Measurements from ENCODE around the gene NF1.

Gene NF1

DNA sequence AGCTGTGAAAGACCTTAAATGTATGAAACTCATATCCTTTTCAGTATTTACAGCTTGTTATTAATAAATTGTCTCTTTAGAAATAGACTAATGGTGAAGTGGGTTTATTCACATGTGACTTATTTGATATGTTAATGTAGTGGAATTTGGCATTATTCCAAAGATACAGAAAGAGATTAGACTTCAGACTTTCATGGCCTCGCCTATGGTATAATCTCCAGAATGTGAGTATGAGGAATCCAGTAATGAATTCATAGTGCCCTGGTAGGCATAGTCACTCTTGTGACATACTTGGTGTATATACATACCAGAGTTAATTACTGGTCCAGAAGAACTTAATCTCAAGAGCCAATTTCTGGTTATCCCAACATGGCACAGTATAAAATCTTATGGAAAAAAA, 129.6 kb downstream of the NF1 start:
- TF ChIP-seq, protein P1, sequence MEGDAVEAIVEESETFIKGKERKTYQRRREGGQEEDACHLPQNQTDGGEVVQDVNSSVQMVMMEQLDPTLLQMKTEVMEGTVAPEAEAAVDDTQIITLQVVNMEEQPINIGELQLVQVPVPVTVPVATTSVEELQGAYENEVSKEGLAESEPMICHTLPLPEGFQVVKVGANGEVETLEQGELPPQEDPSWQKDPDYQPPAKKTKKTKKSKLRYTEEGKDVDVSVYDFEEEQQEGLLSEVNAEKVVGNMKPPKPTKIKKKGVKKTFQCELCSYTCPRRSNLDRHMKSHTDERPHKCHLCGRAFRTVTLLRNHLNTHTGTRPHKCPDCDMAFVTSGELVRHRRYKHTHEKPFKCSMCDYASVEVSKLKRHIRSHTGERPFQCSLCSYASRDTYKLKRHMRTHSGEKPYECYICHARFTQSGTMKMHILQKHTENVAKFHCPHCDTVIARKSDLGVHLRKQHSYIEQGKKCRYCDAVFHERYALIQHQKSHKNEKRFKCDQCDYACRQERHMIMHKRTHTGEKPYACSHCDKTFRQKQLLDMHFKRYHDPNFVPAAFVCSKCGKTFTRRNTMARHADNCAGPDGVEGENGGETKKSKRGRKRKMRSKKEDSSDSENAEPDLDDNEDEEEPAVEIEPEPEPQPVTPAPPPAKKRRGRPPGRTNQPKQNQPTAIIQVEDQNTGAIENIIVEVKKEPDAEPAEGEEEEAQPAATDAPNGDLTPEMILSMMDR (conservative IDR thresholded peaks at IDR 0.05; ENCODE audit: low read depth, low read length): no peak
- no peak for DNase-seq (ENCODE audit: low read depth)
- H3K4me3 ChIP-seq (ENCODE audit: low read depth, low read length): no peak overlapping the region

DNA sequence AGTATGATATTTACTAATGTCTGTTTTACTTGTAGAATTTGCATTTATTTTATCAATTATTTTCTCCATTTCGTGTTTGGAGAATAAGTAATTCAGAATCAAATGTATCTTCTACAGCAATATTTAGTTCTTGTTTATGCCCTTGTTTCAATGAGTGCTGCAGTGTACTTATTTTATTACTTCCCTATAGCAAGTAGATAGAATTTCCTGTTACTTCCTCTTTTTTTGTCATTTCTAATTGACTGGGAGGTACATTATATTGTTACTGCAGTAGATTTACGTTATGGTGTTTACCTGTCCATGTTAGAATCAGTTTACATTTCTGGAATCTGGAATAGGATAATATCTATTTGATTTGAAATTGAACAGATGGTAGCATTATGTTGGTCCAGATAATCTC, 131.1 kb downstream of the NF1 start:
- H3K4me3 ChIP-seq (ENCODE audit: low read depth, low read length): no peak overlapping the region
- DNase-seq (ENCODE audit: low read depth): no peak
- TF ChIP-seq, protein P1 (conservative IDR thresholded peaks at IDR 0.05; ENCODE audit: low read depth, low read length): no peak

DNA sequence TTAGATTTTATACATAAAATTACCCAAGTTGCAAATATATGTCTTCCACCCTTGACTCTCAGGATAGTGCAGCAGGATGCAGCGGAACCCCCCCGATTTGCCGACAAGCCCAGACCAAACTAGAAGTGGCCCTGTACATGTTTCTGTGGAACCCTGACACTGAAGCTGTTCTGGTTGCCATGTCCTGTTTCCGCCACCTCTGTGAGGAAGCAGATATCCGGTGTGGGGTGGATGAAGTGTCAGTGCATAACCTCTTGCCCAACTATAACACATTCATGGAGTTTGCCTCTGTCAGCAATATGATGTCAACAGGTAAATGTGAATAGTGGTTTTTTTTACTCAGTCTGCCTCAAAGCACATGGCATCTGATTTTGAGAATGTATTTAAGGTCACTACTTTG, 131.6 kb downstream of the NF1 start:
- H3K4me3 ChIP-seq (ENCODE audit: low read depth, low read length): no peak overlapping the region
- no peak for DNase-seq (ENCODE audit: low read depth)
- TF ChIP-seq, protein P1 (conservative IDR thresholded peaks at IDR 0.05; ENCODE audit: low read depth, low read length): no peak

DNA sequence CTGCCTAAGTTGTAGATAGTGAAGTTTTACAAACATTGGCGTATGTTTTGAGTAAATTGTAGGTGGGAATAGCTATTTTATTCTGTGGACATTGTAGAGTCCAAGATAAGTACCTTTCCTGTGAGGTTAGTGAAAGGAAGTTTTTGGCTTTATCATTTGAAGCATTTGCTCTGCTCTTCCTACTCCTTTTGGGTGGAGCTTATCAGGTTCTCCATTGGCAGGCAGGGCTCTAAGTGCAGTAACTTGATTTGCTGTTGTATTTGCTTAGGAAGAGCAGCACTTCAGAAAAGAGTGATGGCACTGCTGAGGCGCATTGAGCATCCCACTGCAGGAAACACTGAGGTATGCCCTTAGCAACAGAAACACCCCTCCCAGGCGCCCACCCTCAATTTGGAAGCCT, 132.2 kb downstream of the NF1 start:
- no peak for DNase-seq (ENCODE audit: low read depth)
- TF ChIP-seq, protein P1 (conservative IDR thresholded peaks at IDR 0.05; ENCODE audit: low read depth, low read length): no peak
- H3K4me3 ChIP-seq (ENCODE audit: low read depth, low read length): no peak overlapping the region

DNA sequence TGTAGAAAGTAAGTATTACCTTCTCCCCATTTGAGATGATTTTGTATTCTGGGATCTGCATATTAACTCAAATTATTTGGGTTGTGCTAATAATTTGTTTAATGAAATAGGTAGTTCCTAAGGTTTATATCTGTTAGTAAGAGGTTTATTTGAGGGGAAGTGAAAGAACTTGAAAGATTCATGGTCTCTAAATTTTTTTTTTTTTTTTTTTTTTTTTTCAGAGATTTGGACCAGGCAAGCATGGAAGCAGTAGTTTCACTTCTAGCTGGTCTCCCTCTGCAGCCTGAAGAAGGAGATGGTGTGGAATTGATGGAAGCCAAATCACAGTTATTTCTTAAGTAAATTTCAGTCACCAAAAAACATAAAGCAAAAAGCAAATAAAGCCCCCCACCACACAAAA, 137.1 kb downstream of the NF1 start:
- TF ChIP-seq, protein P1 (conservative IDR thresholded peaks at IDR 0.05; ENCODE audit: low read depth, low read length): no peak
- no peak for DNase-seq (ENCODE audit: low read depth)

GRCh38 chr17:31235110-31235509, 140.3 kb downstream of the NF1 start:
- DNase-seq (ENCODE audit: low read depth): no peak
- TF ChIP-seq, protein P1 (conservative IDR thresholded peaks at IDR 0.05; ENCODE audit: low read depth, low read length): no peak
- no peak overlapping the region for H3K4me3 ChIP-seq (ENCODE audit: low read depth, low read length)

More for the DNA sequence above, 137.1 kb downstream of the NF1 start:
- no peak overlapping the region for H3K4me3 ChIP-seq (ENCODE audit: low read depth, low read length)

DNA sequence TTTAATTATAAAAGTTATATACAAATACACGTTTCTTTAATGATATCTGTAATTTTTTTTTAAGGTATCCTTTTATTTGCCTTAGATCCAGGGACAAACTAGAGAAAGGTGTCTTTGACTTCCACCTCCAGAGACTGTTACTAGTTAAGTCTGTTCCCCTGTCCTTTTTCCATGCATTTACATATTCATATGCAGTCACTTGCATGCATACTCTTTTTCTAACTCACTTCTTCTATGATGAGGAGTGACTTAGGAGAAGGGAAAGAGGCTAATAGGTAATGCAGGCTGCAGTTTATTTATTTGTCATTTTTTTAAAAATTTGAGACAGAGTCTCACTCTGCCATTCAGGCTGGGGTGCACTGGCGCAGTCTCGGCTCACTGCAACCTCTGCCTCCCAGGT, 141.4 kb downstream of the NF1 start:
- TF ChIP-seq, protein P1 (conservative IDR thresholded peaks at IDR 0.05; ENCODE audit: low read depth, low read length): no peak
- no peak overlapping the region for H3K4me3 ChIP-seq (ENCODE audit: low read depth, low read length)
- DNase-seq (ENCODE audit: low read depth): no peak

Data from choroid plexus epithelial cell (primary cell).